NB4 (cell line): ENCODE results near the gene LDAH.

Experiments used
- POLR2A ChIP-seq: IDR thresholded peaks from 2 replicates; pipeline ENCODE4 v1.6.1; 2011; ENCODE audit warnings: mild to moderate bottlenecking; ENCODE audit not compliant: insufficient read length; ENCODE audit errors: extremely low read depth
- TF ChIP-seq, protein P1 (sequence below): IDR thresholded peaks from one replicate; pipeline ENCODE4 v1.5.1; 2012; ENCODE audit warnings: low read depth, low read length
- TF ChIP-seq, protein P2 (sequence below): IDR thresholded peaks from 2 replicates; pipeline ENCODE4 v1.6.1; 2011; ENCODE audit warnings: low read depth, low read length

DNA sequence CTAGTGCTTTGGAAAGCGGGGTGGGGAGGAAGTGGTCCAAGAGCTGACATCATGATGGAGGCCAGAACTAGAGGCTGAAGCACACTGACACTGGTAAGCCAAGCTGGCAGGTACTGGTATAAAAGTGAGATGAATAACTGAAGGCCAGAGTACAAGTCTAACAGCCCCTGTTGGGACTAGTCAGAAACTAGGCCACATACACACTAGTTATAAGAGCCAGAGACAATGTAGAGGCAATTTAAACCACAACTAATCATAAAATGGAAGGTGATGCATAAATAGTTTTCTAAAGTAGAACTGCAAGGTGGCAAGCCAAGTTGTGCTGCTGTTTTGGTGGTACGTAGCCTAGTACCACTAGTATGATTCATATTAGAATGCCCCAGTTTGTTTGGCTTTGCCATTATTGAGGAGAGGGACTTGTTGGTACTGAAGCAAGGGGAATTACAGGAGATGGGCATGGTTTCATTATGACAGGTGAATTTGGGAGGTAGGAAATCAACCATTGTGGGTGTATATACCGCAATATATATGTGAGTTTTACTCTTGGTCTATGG is 98.3 kb downstream of the LDAH start:
- TF ChIP-seq POLR2A, result no peak
- TF ChIP-seq, protein P1, sequence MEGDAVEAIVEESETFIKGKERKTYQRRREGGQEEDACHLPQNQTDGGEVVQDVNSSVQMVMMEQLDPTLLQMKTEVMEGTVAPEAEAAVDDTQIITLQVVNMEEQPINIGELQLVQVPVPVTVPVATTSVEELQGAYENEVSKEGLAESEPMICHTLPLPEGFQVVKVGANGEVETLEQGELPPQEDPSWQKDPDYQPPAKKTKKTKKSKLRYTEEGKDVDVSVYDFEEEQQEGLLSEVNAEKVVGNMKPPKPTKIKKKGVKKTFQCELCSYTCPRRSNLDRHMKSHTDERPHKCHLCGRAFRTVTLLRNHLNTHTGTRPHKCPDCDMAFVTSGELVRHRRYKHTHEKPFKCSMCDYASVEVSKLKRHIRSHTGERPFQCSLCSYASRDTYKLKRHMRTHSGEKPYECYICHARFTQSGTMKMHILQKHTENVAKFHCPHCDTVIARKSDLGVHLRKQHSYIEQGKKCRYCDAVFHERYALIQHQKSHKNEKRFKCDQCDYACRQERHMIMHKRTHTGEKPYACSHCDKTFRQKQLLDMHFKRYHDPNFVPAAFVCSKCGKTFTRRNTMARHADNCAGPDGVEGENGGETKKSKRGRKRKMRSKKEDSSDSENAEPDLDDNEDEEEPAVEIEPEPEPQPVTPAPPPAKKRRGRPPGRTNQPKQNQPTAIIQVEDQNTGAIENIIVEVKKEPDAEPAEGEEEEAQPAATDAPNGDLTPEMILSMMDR, result no peak
- TF ChIP-seq, protein P2, sequence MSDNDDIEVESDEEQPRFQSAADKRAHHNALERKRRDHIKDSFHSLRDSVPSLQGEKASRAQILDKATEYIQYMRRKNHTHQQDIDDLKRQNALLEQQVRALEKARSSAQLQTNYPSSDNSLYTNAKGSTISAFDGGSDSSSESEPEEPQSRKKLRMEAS, result no peak
